MM.1S (cell line): ENCODE measurements around the gene GRIA4.

Experiments
- DNase-seq: peaks from one replicate; pipeline ENCODE4 v3.0.0-alpha.2; 2015
- H2AFZ ChIP-seq: fragments of 300-600 bp; sonication (generic); 2 replicates; pipeline ENCODE4 v1.6.0; 2016; ENCODE audit warnings: antibody characterized with exemption, low read length
- H3F3A ChIP-seq: fragments of 300-600 bp; sonication (generic); 2 replicates; pipeline ENCODE4 v1.6.1; 2016; ENCODE audit warnings: mild to moderate bottlenecking, antibody characterized with exemption, low read length, moderate library complexity, mixed read lengths; ENCODE audit not compliant: insufficient read depth
- H3K27ac ChIP-seq: fragments of 300-600 bp; sonication (generic); 2 replicates; pipeline ENCODE4 v1.5.1; 2016; ENCODE audit warnings: mild to moderate bottlenecking, low read length
- H3K27me3 ChIP-seq: fragments of 300-600 bp; sonication (generic); replicated peaks from 2 replicates; pipeline ENCODE4 v1.6.0; 2016; ENCODE audit warnings: low read length; ENCODE audit not compliant: insufficient read depth
- H3K36me3 ChIP-seq: fragments of 300-600 bp; sonication (generic); replicated peaks from 2 replicates; pipeline ENCODE4 v1.6.1; 2016; ENCODE audit warnings: mild to moderate bottlenecking, low read length, mixed read lengths; ENCODE audit not compliant: insufficient read depth
- H3K4me1 ChIP-seq: fragments of 300-600 bp; sonication (generic); 2 replicates; pipeline ENCODE4 v1.6.1; 2016; ENCODE audit warnings: low read length, mixed read lengths
- H3K4me2 ChIP-seq: fragments of 300-600 bp; sonication (generic); 2 replicates; pipeline ENCODE4 v1.6.0; 2016; ENCODE audit warnings: low read depth, low read length
- H3K4me3 ChIP-seq: fragments of 300-600 bp; sonication (generic); 2 replicates; pipeline ENCODE4 v1.5.1; 2016; ENCODE audit warnings: low read length, mixed read lengths
- H3K79me2 ChIP-seq: fragments of 300-600 bp; sonication (generic); 2 replicates; pipeline ENCODE4 v1.6.1; 2016; ENCODE audit warnings: mixed run types, low read length, mixed read lengths
- H3K9ac ChIP-seq: fragments of 300-600 bp; sonication (generic); 2 replicates; pipeline ENCODE4 v1.6.1; 2016; ENCODE audit warnings: low read length, mixed read lengths
- H3K9me2 ChIP-seq: fragments of 300-600 bp; sonication (generic); replicated peaks from 2 replicates; pipeline ENCODE4 v1.6.1; 2016; ENCODE audit warnings: mild to moderate bottlenecking, low read length, mixed read lengths; ENCODE audit not compliant: insufficient read depth
- H3K9me3 ChIP-seq: fragments of 300-600 bp; sonication (generic); replicated peaks from 2 replicates; pipeline ENCODE4 v1.6.1; 2016; ENCODE audit warnings: mild to moderate bottlenecking, low read length, mixed read lengths; ENCODE audit not compliant: insufficient read depth
- H4K20me1 ChIP-seq: fragments of 300-600 bp; sonication (generic); 2 replicates; pipeline ENCODE4 v1.6.1; 2016; ENCODE audit warnings: mild to moderate bottlenecking, low read length, moderate library complexity, mixed read lengths; ENCODE audit not compliant: insufficient read depth
- CTCF ChIP-seq: fragments of 300-600 bp; sonication (generic); IDR thresholded peaks from 2 replicates; pipeline ENCODE4 v1.5.1; 2016; ENCODE audit warnings: antibody characterized with exemption, low read length, mixed read lengths
- EZH2 ChIP-seq: fragments of 300-600 bp; sonication (generic); optimal IDR thresholded peaks from 2 replicates; pipeline ENCODE3; 2017; ENCODE audit warnings: low read depth, mild to moderate bottlenecking, antibody characterized with exemption, low read length, mixed read lengths
- EZH2phosphoT487 ChIP-seq: fragments of 300-600 bp; sonication (generic); IDR thresholded peaks from 2 replicates; pipeline ENCODE4 v1.6.1; 2018; ENCODE audit warnings: antibody characterized with exemption, low read length

Gene GRIA4

GRCh38 chr11:105723269-105723668 lies 113.4 kb downstream of the GRIA4 start:
- Histone ChIP-seq H3K4me2 (no peak overlapping the region), H2AFZ (no peak overlapping the region), H4K20me1 (no peaks in the 10 kb centered on the region), H3K4me3 (no peak overlapping the region), H3K27ac (no peak overlapping the region), H3K4me1 (no peaks in the 10 kb centered on the region), H3K9me2 (no peaks in the 10 kb centered on the region), H3K79me2 (no peaks in the 10 kb centered on the region), H3K9me3 (no peaks in the 10 kb centered on the region), H3K9ac (no peak overlapping the region), H3K27me3 (no peaks in the 10 kb centered on the region), H3K36me3 (no peaks in the 10 kb centered on the region), H3F3A (no peaks in the 10 kb centered on the region)
- no peak for DNase-seq
- TF ChIP-seq EZH2phosphoT487 (no peak), CTCF (no peak), EZH2 (no peak)

GRCh38 chr11:105732611-105733010 lies 122.7 kb downstream of the GRIA4 start:
- H3K4me1 ChIP-seq = no peaks in the 10 kb centered on the region
- no peaks in the 10 kb centered on the region for H3F3A ChIP-seq
- TF ChIP-seq EZH2phosphoT487 = no peak
- TF ChIP-seq EZH2 = no peak
- TF ChIP-seq CTCF = no peak
- no peak overlapping the region for H2AFZ ChIP-seq
- no peak overlapping the region for H3K27ac ChIP-seq
- H3K4me3 ChIP-seq = no peak overlapping the region
- H3K27me3 ChIP-seq = no peaks in the 10 kb centered on the region
- H4K20me1 ChIP-seq = no peaks in the 10 kb centered on the region
- H3K4me2 ChIP-seq = no peak overlapping the region
- no peak overlapping the region for H3K9ac ChIP-seq
- no peaks in the 10 kb centered on the region for H3K9me2 ChIP-seq
- no peaks in the 10 kb centered on the region for H3K9me3 ChIP-seq
- H3K36me3 ChIP-seq = no peaks in the 10 kb centered on the region
- H3K79me2 ChIP-seq = no peaks in the 10 kb centered on the region
- DNase-seq = no peak

GRCh38 chr11:105734426-105734825 lies 124.6 kb downstream of the GRIA4 start:
- Histone ChIP-seq H3K79me2 (no peaks in the 10 kb centered on the region), H3K27me3 (no peaks in the 10 kb centered on the region), H3K4me2 (no peak overlapping the region), H3K9me2 (no peaks in the 10 kb centered on the region), H3K4me1 (no peaks in the 10 kb centered on the region), H2AFZ (no peak overlapping the region), H3K36me3 (no peaks in the 10 kb centered on the region), H4K20me1 (no peaks in the 10 kb centered on the region), H3K9ac (no peak overlapping the region), H3K27ac (no peak overlapping the region), H3K9me3 (no peaks in the 10 kb centered on the region), H3F3A (no peaks in the 10 kb centered on the region), H3K4me3 (no peak overlapping the region)
- TF ChIP-seq EZH2 (no peak), CTCF (no peak), EZH2phosphoT487 (no peak)
- DNase-seq = no peak
